HUES6 (cell line): ENCODE data around the gene CAMK2B.

Experiments
- H3K27ac ChIP-seq: 2 replicates; pipeline ENCODE4 v1.7.0; 2013; ENCODE audit warnings: low read depth, mild to moderate bottlenecking, low read length, inconsistent platforms
- H3K27me3 ChIP-seq: 2 replicates; pipeline ENCODE4 v1.6.1; 2013; ENCODE audit warnings: low read length; ENCODE audit not compliant: control insufficient read depth, insufficient read depth
- H3K36me3 ChIP-seq: 2 replicates; pipeline ENCODE4 v1.6.1; 2013; ENCODE audit warnings: low read length; ENCODE audit not compliant: control insufficient read depth, insufficient read depth
- H3K4me1 ChIP-seq: 2 replicates; pipeline ENCODE4 v1.6.1; 2013; ENCODE audit warnings: low read length; ENCODE audit not compliant: control insufficient read depth, insufficient read depth
- H3K4me3 ChIP-seq: 2 replicates; pipeline ENCODE4 v1.5.1; 2013; ENCODE audit warnings: low read depth, low read length
- H3K9ac ChIP-seq: one replicate; pipeline ENCODE4 v1.6.1; 2013; ENCODE audit warnings: mild to moderate bottlenecking, low read length
- H3K9me3 ChIP-seq: 2 replicates; pipeline ENCODE4 v1.6.1; 2013; ENCODE audit warnings: low read depth, low read length; ENCODE audit not compliant: control insufficient read depth, insufficient read depth

Gene CAMK2B

DNA sequence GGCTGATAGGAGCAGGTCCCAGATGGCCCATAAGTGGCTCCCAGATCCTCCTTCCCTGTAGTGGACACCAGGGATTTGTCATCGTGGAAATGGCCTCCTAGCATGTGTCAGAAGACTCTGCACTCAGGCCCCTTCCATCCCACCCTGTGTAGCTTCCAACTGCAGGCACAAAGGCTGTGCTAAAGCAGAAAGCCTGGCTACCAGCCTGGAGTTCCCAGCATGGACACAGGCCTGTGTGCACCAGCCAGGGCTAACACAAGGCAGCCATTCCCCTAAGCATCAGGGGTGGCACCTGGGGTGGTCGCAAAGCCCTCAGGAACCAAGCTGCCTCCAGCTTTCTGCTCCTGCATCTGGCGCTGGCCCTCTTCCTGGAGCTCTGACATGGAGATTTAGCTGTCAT is 4.5 kb upstream of the CAMK2B start:
- no peaks in the 10 kb centered on the region for H3K9me3 ChIP-seq
- H3K4me1 ChIP-seq: 0 out of 2 replicates have a peak, but pooled peaks cover 4% of the 10 kb centered on the region
- no peak overlapping the region for H3K9ac ChIP-seq
- H3K27me3 ChIP-seq: peaks cover 51% of the 10 kb centered on the region
- H3K27ac ChIP-seq: no peak overlapping the region
- no peaks in the 10 kb centered on the region for H3K36me3 ChIP-seq
- H3K4me3 ChIP-seq: no peak overlapping the region

DNA sequence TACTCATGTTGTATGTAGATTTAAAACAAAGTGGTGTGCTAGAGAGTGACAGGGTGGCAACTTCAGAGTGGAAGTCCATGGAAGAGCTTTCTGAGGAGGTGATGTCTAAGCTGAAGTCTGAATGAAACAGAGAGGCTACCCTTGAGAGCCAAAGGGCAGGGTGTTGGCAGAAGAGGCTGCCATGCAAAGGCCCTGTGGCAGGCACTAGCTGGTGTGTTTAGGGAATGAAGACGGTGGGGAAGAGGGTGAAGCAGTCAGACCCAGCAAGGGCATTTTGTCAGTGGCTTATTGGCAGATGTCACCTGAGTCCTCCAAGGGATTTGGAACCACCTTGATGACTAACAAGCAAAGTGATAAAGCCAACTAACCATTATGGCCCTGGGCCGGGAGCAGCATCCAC is 3.7 kb upstream of the CAMK2B start:
- Histone ChIP-seq H3K27ac (no peak overlapping the region), H3K4me1 (0 out of 2 replicates have a peak, but pooled peaks cover 1% of the 10 kb centered on the region), H3K9ac (no peak overlapping the region), H3K36me3 (no peaks in the 10 kb centered on the region), H3K4me3 (no peak overlapping the region), H3K27me3 (peaks cover 59% of the 10 kb centered on the region), H3K9me3 (no peaks in the 10 kb centered on the region)

DNA sequence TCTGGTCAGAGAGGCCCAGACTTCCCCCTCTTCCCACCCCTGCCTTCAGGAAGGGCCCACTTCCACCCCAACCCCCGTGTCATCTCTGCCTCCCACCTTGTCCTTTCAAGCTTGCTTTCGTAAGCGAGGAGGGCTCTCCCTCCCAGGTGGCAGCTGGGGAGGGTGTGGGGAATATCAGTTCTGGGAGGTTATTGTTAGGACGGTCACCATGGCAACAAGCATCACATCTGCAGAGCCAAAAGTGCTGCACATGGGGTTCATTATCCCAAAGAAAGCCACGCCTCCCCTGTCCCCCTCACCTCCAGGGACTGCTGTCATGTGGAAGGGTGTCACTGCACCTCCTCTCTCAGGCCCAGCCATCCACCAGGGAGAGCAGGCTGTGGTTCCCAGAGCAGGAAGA is 2.6 kb upstream of the CAMK2B start:
- Histone ChIP-seq H3K27ac (no peak overlapping the region), H3K4me3 (no peak overlapping the region), H3K36me3 (no peaks in the 10 kb centered on the region), H3K9ac (no peak overlapping the region), H3K27me3 (peaks cover 70% of the 10 kb centered on the region), H3K4me1 (no peaks in the 10 kb centered on the region), H3K9me3 (no peaks in the 10 kb centered on the region)

DNA sequence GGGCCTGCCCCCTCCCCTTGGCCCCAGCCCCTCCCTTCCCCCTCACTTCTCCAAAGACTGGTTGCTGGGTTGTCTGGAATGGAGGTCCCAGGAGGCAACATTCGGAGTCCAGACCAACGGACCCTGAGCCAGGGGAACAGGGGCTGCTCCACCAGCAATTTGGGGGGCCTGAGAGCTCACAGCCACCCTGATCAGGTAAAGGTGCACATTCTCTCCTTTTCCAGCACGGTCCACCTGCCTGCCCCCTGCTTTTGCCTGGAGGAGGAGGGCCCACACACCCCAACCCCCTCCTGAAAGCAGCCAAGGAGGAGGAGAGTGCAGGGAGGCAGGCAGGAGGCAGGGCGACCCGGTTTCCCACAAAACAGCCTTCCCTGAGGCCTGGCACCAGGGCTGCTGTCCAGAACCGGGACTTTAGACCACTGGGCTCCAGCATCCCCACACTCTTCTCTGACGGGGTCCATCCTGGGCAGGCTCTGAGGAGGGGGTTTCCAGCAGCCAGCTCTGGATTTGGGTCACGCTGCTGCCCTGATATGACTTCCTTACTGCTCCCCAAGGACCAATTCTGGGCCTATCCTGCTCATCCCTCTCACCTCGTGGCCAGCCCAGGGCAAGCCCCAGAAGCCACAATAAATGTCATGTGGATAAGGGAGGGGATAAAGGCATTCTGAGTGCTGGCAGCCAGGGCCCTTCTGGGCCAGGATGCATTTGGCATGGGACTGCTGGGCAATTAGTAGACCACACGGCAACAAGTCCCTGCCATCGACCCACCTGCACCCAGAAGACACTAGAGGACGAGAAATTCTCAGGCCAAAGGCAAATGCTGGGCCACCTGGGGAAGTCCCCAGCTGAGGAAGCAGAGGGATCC is 1.1 kb upstream of the CAMK2B start:
- H3K9me3 ChIP-seq: no peaks in the 10 kb centered on the region
- H3K4me1 ChIP-seq: no peaks in the 10 kb centered on the region
- H3K27me3 ChIP-seq: peaks cover 85% of the 10 kb centered on the region
- H3K9ac ChIP-seq: no peak overlapping the region
- H3K36me3 ChIP-seq: no peaks in the 10 kb centered on the region
- no peak overlapping the region for H3K27ac ChIP-seq
- H3K4me3 ChIP-seq: no peak overlapping the region

DNA sequence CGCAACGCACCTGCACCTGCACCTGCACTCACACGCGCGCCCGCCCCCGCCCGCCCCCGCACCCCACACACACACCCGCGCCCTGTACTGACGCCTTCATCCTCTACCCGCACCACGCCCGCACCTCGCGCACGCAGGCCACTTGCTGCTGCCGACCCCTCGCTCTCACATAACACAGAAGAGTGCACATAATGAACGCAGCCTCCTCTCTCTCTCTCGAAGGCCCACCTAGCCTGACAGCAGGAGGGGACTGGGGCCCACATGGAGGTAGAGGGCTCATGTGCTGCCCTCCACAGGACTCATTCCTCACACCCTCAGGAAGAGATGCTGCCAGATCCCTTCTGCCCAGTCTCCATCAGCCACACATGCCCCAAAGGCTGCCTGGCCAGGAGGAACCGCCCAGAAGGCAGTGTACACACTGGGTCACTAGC is 432 bp upstream of the CAMK2B start:
- Histone ChIP-seq H3K36me3 (no peaks in the 10 kb centered on the region), H3K27me3 (peaks cover 92% of the 10 kb centered on the region), H3K9me3 (no peaks in the 10 kb centered on the region), H3K4me1 (no peaks in the 10 kb centered on the region), H3K4me3 (peak overlapping the region; percentile 45), H3K9ac (no peak overlapping the region), H3K27ac (no peak overlapping the region)

DNA sequence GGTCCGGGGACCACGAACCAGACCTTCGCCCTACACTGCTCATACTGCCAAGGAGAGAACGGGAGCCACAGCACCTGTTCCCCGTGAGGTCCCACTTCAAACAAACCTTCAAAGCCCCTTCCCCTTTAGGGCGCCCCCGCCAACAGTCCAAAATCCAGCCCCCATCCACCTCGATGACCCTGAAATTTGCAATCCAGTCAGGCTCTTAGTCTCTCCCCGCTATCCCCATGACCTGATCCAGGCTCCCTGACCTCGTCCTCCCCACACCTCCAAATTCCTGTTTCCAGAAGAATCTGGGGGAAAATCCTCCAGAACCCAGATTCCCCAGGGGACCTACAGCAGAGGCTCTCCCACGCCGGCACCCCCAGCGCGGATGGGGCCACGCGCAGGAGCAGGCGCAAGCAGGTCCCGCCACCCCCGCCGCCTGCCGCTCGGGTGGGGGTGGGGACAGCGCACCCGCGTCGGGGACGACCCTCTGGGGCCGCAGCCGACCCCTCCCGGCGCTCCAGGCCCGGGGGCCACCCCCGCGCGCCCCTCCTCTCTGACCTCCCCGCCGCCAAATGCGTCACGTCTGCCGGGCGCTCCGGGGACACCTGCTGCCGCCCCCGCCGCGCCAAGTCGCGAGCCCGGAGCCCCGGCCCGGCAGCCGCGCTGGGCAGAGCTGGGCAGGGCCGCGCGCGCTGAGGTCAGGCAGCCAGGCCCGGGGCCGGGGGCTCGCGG is 753 bp downstream of the CAMK2B start:
- peaks cover 93% of the 10 kb centered on the region for H3K27me3 ChIP-seq
- no peak overlapping the region for H3K9ac ChIP-seq
- H3K4me1 ChIP-seq: no peaks in the 10 kb centered on the region
- no peaks in the 10 kb centered on the region for H3K9me3 ChIP-seq
- H3K36me3 ChIP-seq: no peaks in the 10 kb centered on the region
- no peak overlapping the region for H3K27ac ChIP-seq
- H3K4me3 ChIP-seq: peak overlapping the region; percentile 39

DNA sequence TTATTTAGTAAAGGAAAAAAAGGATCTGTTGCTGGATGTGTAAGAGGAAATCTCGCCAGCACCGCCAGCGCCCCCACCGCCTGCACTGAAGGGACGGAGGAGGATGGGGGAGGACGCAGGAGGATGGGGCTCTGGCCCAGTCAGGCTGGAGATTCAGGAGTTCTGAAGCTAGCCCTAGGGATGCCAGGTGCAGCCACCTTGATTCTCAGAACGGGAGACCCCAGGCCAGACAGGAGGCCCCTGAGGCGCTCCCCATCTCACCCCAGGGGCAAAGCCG is 1.3 kb downstream of the CAMK2B start:
- H3K27ac ChIP-seq: no peak overlapping the region
- H3K36me3 ChIP-seq: no peaks in the 10 kb centered on the region
- no peaks in the 10 kb centered on the region for H3K9me3 ChIP-seq
- H3K4me3 ChIP-seq: no peak overlapping the region
- H3K9ac ChIP-seq: no peak overlapping the region
- peaks cover 90% of the 10 kb centered on the region for H3K27me3 ChIP-seq
- H3K4me1 ChIP-seq: no peaks in the 10 kb centered on the region

DNA sequence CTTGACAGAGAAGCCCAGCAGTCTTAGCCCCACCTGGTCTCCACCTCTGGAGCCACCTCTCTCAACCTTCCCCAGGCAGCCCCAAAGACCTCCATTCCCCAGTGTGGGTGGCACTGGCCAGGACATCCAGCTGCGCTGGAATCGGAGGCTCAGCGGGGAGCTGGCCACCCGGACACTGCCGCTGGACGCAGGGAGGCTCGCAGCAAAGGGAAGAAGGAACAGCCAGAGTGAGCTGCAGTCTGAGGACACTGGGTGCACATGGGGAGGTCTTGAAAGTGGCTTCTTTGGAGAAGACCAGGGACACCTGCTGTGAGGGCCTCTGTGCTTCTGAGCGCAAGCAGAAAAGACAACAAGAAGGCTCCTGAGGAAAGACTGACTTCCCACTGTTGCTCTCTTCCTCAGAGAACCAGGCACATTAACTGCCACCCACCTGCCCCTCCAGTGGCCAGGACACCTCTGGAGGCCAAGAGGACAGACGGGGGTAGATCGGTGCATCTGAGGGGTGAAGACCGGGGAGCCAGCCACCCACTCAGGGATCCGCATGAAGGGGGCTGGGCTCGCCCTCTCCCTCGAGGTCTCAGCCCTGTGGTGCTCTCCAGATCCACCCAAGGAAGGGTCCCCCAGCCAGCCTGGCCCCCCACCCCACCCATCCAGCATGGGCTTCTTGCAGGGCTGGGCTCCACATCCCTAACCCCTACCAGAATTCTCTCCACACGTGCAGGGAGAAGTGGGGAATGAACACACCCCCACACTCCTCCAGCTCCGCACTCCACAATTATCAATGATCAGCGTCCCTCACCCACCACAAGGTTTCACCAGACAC is 1.8 kb downstream of the CAMK2B start:
- Histone ChIP-seq H3K27ac (no peak overlapping the region), H3K36me3 (no peaks in the 10 kb centered on the region), H3K4me3 (no peak overlapping the region), H3K9ac (no peak overlapping the region), H3K4me1 (no peaks in the 10 kb centered on the region), H3K27me3 (peaks cover 84% of the 10 kb centered on the region), H3K9me3 (no peaks in the 10 kb centered on the region)

DNA sequence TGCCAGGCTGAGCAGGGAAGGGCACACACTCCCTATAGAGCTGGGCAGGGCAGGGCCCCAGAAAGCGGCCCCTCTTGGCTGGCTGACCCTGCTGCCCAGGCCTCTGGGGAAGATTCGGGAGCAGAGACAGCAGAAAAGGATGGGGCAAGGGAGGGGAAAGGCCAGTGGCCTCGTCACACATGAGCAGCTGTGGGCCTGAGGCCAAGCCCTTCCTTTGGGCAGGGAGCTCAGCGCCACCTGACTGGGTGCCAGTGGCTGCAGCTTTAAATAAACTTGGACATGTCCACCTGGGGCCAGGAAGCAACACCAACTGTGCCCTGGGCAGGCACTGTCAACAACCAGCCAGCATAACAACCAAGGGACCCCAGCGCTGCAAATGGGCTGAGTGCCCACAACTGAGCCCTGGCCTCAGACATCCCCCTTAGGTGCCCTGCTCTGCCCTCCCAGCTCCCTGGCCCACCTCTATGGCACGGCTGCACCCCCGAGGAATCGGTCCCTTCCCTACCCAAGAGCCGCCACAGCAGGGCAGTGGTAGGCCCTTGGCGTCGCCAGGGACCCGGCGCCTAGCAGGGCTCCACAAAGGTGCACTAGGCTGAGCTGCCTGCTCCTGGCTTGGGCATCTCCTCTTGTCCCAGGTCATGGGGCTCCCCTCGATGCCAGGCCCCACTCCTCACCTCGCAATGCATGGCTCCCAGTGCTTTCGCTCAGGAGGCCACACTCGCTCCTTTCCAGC is 2.6 kb downstream of the CAMK2B start:
- no peak overlapping the region for H3K4me3 ChIP-seq
- peaks cover 81% of the 10 kb centered on the region for H3K27me3 ChIP-seq
- H3K36me3 ChIP-seq: no peaks in the 10 kb centered on the region
- H3K27ac ChIP-seq: no peak overlapping the region
- H3K9ac ChIP-seq: no peak overlapping the region
- H3K9me3 ChIP-seq: no peaks in the 10 kb centered on the region
- H3K4me1 ChIP-seq: no peaks in the 10 kb centered on the region

DNA sequence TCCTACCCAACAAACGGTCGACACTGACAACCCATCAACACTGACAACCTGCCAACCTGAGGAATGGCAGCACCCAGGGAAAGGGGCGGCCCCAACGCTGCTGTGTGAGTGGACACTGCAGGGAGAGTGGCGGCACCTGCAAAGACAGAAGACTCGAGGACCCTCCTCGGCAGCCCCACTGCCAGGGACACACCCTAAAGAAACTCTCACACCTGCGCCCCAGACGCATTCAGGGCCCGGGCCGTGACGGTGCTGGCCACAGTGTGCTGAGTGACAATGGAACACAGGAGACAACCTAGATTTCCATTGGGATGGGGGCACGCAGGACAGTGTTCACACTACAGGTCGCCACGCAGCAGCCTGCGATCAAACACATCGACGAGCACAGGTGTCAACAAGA is 3.6 kb downstream of the CAMK2B start:
- H3K27ac ChIP-seq: no peak overlapping the region
- peaks cover 71% of the 10 kb centered on the region for H3K27me3 ChIP-seq
- no peak overlapping the region for H3K9ac ChIP-seq
- H3K36me3 ChIP-seq: no peaks in the 10 kb centered on the region
- no peak overlapping the region for H3K4me3 ChIP-seq
- no peaks in the 10 kb centered on the region for H3K9me3 ChIP-seq
- no peaks in the 10 kb centered on the region for H3K4me1 ChIP-seq
